ENCODE results near the gene MPL.

The MPL gene

GRCh38 chr1:43327549-43328292 lies 9.9 kb upstream of the MPL start:
- DNase-seq: peak; percentile 27

GRCh38 chr1:43329995-43330751 lies 7.4 kb upstream of the MPL start:
- DNase-seq: peak; percentile 90

GRCh38 chr1:43331688-43332087 lies 5.9 kb upstream of the MPL start:
- DNase-seq: no peak

- DNase-seq: no peak
Measured at GRCh38 chr1:43334453-43335205, 3.0 kb upstream of the MPL start.

- DNase-seq: no peak
Measured at GRCh38 chr1:43338001-43338400, 383 bp downstream of the MPL start.

- DNase-seq: no peak
Measured at GRCh38 chr1:43339584-43340232, 2.1 kb downstream of the MPL start.

GRCh38 chr1:43340559-43340958 lies 2.9 kb downstream of the MPL start:
- DNase-seq: no peak

- no peak for DNase-seq
Measured at GRCh38 chr1:43344267-43344850, 6.7 kb downstream of the MPL start.

- no peak for DNase-seq
Measured at GRCh38 chr1:43345120-43345519, 7.5 kb downstream of the MPL start.

- no peak for DNase-seq
Measured at GRCh38 chr1:43346636-43347035, 9.0 kb downstream of the MPL start.

- DNase-seq: no peak
Measured at GRCh38 chr1:43348343-43348808, 10.8 kb downstream of the MPL start.

GRCh38 chr1:43348809-43349593 lies 11.4 kb downstream of the MPL start:
- peak; percentile 66 for DNase-seq

GRCh38 chr1:43349594-43350306 lies 12.1 kb downstream of the MPL start:
- DNase-seq: peak; percentile 56

GRCh38 chr1:43350976-43351375 lies 13.4 kb downstream of the MPL start:
- no peak for DNase-seq

GRCh38 chr1:43351421-43352350 lies 14.1 kb downstream of the MPL start:
- no peak for DNase-seq

- DNase-seq: no peak
Measured at GRCh38 chr1:43352351-43352705, 14.7 kb downstream of the MPL start.

GRCh38 chr1:43352881-43353280 lies 15.3 kb downstream of the MPL start:
- no peak for DNase-seq

- no peak for DNase-seq
Measured at GRCh38 chr1:43354471-43354870, 16.9 kb downstream of the MPL start.

- DNase-seq: peak; percentile 25
Measured at GRCh38 chr1:43354936-43355335, 17.3 kb downstream of the MPL start.

- no peak for DNase-seq
Measured at GRCh38 chr1:43357251-43357650, 19.6 kb downstream of the MPL start.

Measured in EL (cell line).